ENCODE measurements around the gene SEC14L1. TPM values are rescaled to one million over a fixed set of nuclear protein-coding genes. Genes with fewer than 3 reads are reported as not detected.

The SEC14L1 gene
- polyA plus RNA-seq, 1 donor = 28.7 TPM

DNA sequence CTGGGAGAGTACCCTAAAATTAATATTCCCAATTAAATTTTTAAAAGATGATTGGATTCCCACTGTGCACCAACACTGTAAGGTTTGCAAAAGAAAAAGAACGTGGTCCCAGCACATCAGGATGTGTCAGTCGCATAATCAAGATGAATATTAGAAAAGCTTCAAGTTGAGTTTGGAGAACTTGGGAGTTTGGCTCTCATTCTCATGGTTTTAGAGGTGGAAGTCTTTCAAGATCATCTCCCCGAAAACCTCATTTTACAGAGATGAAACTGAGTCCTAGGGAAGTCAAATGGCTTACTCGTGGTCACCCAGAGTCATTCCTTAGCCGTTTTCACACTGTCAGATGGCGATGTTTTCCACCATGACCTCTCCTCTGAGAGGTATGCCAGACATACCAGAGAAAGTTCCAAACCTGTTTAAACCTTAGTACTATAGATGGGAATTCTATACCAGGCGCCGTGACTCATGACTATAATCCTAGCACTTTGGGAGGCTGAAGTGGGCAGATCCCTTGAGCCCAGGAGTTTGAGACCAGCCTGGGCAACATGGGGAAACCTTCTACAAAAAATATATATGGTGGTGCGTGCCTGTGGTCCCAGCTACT lies 1.2 kb downstream of the SEC14L1 start:
- Histone ChIP-seq H3K4me3 (ENCODE audit: low read length) (peak overlapping the region; percentile 59), H3K27ac (ENCODE audit: low read length) (peak overlapping the region; percentile 10), H3K36me3 (ENCODE audit: control insufficient read depth, insufficient read depth, low read length) (peaks cover 7% of the 10 kb centered on the region), H3K9me3 (ENCODE audit: control insufficient read depth, low read depth, low read length) (no peaks in the 10 kb centered on the region), H3K4me1 (ENCODE audit: control insufficient read depth, insufficient read depth, low read length) (peaks cover 16% of the 10 kb centered on the region), H3K27me3 (ENCODE audit: control insufficient read depth, insufficient read depth, low read length) (no peaks in the 10 kb centered on the region)
- DNase-seq = no peak
- WGBS (ENCODE audit: insufficient coverage, low lambda C conversion rate) = no CpG with 5 or more reads among the region's 9 CpGs

DNA sequence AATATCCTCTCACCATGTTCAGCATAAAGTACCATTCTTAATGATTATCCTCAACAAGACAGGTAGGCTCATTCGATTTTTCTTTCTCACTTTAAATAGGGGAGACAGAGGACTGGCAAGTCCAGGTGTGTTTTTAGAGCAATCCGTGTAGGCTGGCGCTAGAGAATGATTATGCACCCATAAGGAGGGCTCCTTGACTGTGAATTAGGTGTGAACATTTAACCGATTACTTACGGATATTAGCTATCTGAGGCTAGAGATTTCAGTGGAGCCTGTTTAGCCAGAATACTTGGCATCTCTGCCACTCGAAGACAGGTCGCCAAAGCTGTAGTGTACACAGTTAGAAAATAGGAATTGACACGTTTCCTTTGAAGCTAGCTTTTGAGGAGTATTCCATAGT lies 1.9 kb downstream of the SEC14L1 start:
- H3K27me3 ChIP-seq (ENCODE audit: control insufficient read depth, insufficient read depth, low read length) = no peaks in the 10 kb centered on the region
- H3K4me1 ChIP-seq (ENCODE audit: control insufficient read depth, insufficient read depth, low read length) = peaks cover 21% of the 10 kb centered on the region
- H3K27ac ChIP-seq (ENCODE audit: low read length) = no peak overlapping the region
- no peak for DNase-seq
- H3K36me3 ChIP-seq (ENCODE audit: control insufficient read depth, insufficient read depth, low read length) = peaks cover 7% of the 10 kb centered on the region
- H3K4me3 ChIP-seq (ENCODE audit: low read length) = no peak overlapping the region
- H3K9me3 ChIP-seq (ENCODE audit: control insufficient read depth, low read depth, low read length) = no peaks in the 10 kb centered on the region
- WGBS (ENCODE audit: insufficient coverage, low lambda C conversion rate) = 73% methylated on average over 3 of the region's 8 CpGs

DNA sequence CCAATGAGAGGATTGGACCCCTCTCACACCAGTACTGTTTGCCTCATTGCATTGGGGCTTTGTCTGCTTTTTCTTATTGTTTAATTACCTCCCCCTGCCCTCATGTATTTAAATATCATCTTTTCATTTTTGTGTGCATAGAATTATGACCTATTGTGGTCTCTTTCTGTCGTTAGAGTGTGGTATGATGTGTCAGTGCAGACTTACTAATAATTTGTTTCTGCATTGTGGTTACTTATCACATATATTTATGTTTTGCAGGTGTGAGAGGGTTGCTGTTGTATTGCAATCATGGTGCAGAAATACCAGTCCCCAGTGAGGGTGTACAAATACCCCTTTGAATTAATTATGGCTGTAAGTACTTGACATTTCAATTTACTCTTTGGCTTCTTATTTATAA lies 2.5 kb downstream of the SEC14L1 start:
- no peaks in the 10 kb centered on the region for H3K27me3 ChIP-seq (ENCODE audit: control insufficient read depth, insufficient read depth, low read length)
- H3K27ac ChIP-seq (ENCODE audit: low read length) = no peak overlapping the region
- H3K4me1 ChIP-seq (ENCODE audit: control insufficient read depth, insufficient read depth, low read length) = peaks cover 27% of the 10 kb centered on the region
- no peak for DNase-seq
- H3K36me3 ChIP-seq (ENCODE audit: control insufficient read depth, insufficient read depth, low read length) = peaks cover 7% of the 10 kb centered on the region
- no peaks in the 10 kb centered on the region for H3K9me3 ChIP-seq (ENCODE audit: control insufficient read depth, low read depth, low read length)
- WGBS (ENCODE audit: insufficient coverage, low lambda C conversion rate) = no CpG with 5 or more reads among the region's 1 CpG
- no peak overlapping the region for H3K4me3 ChIP-seq (ENCODE audit: low read length)

DNA sequence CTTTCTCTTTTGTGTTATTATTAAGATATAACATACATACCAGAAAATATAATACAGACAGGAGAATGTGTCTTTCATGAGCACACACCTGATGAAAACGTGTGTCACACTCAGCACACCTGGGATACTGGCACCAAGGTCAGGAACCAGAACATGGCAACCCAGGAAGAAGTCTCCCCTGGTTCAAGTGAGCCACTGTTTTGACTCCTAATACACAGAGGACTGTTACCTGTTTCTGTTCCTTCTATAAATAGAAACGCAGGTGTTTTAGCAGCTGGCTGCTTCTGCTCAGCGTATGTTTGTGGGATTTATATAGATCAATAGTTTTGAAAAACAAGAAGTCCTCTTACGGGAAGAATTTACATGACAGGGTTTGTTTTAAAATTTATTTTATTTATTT lies 3.5 kb downstream of the SEC14L1 start:
- peaks cover 31% of the 10 kb centered on the region for H3K4me1 ChIP-seq (ENCODE audit: control insufficient read depth, insufficient read depth, low read length)
- no peaks in the 10 kb centered on the region for H3K9me3 ChIP-seq (ENCODE audit: control insufficient read depth, low read depth, low read length)
- H3K27ac ChIP-seq (ENCODE audit: low read length) = no peak overlapping the region
- 91% methylated on average over 3 of the region's 4 CpGs for WGBS (ENCODE audit: insufficient coverage, low lambda C conversion rate)
- H3K27me3 ChIP-seq (ENCODE audit: control insufficient read depth, insufficient read depth, low read length) = no peaks in the 10 kb centered on the region
- DNase-seq = no peak
- H3K4me3 ChIP-seq (ENCODE audit: low read length) = no peak overlapping the region
- peaks cover 7% of the 10 kb centered on the region for H3K36me3 ChIP-seq (ENCODE audit: control insufficient read depth, insufficient read depth, low read length)

DNA sequence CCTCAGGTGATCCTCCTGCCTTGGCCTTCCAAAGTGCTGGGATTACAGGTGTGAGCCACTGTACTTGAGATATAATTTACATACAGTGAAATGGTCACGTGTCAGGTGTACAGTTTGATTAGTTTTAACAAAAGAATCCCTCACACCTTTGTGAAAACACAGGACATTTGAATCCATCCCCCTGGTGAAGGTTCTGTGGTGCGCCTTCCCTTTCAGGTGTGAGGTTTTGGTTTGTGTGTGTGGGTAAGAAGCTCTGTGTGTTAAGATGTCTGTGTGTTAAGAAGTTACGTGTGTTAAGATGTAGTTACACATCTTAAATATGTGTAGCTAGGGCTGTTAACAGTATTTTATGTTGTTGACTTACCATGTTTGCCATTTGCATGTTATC lies 4.4 kb downstream of the SEC14L1 start:
- no peak for DNase-seq
- Histone ChIP-seq H3K36me3 (ENCODE audit: control insufficient read depth, insufficient read depth, low read length) (peaks cover 7% of the 10 kb centered on the region), H3K27me3 (ENCODE audit: control insufficient read depth, insufficient read depth, low read length) (no peaks in the 10 kb centered on the region), H3K9me3 (ENCODE audit: control insufficient read depth, low read depth, low read length) (no peaks in the 10 kb centered on the region), H3K4me3 (ENCODE audit: low read length) (no peak overlapping the region), H3K4me1 (ENCODE audit: control insufficient read depth, insufficient read depth, low read length) (peaks cover 26% of the 10 kb centered on the region), H3K27ac (ENCODE audit: low read length) (peak overlapping the region; percentile 45)
- no CpG with 5 or more reads among the region's 3 CpGs for whole genome bisulfite sequencing (ENCODE audit: insufficient coverage, low lambda C conversion rate)

DNA sequence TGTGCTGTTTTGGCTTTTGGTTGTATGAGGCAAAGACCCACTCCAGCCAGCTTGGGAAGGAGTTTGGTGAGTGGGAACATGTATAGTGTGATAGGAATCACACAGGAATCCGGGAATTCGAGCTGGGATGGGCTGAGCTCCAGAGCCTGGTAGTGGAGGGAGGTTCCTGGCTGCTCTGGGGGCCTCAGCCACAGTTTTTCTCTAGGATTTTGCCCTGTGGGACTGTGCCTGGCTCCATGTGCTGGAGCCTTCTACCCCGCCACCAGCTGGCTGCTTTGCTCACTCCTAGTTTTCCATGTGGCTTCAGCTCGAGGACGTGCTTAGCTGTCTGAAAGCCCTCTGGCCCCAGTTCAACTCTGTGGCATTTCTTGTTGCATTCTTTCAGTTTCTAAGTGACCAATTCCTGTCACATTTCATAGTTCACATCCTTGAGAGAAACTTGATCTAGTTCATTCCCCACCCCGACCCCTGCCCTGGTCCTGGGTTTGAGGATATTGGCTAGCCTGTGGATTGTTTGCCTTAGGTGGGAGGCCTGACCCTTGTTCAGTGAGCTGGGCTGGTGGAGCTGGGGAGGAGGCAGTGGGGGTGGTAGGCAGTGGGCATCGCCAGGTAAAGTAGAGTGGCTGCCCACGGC lies 5.0 kb downstream of the SEC14L1 start:
- H3K4me1 ChIP-seq (ENCODE audit: control insufficient read depth, insufficient read depth, low read length) = peaks cover 26% of the 10 kb centered on the region

DNA sequence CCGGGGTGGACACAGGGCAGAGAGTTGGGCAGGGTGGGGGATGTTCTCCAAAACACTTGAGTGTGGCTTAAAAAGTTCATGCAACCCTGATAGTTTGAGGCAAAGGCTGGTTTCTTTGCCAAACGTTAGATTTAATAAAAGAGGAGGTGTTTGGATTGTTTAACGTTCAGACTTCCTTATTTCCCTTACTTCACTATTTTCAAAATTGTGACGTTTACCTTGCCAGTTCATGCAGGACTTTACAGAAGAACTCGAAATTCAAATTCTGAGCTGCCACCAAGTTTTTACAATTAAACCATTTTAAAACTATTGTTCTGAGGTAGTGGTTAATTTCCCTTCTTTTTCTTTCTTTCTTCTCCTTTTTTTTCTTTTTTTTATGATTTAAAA lies 5.5 kb downstream of the SEC14L1 start:
- Histone ChIP-seq H3K4me1 (ENCODE audit: control insufficient read depth, insufficient read depth, low read length) (peaks cover 26% of the 10 kb centered on the region), H3K4me3 (ENCODE audit: low read length) (no peak overlapping the region), H3K27ac (ENCODE audit: low read length) (peak overlapping the region; percentile 36), H3K27me3 (ENCODE audit: control insufficient read depth, insufficient read depth, low read length) (no peaks in the 10 kb centered on the region), H3K9me3 (ENCODE audit: control insufficient read depth, low read depth, low read length) (no peaks in the 10 kb centered on the region), H3K36me3 (ENCODE audit: control insufficient read depth, insufficient read depth, low read length) (peaks cover 9% of the 10 kb centered on the region)
- WGBS (ENCODE audit: insufficient coverage, low lambda C conversion rate) = 54% methylated on average over 3 of the region's 5 CpGs
- no peak for DNase-seq

More for the DNA sequence above, 5.0 kb downstream of the SEC14L1 start:
- Histone ChIP-seq H3K4me3 (ENCODE audit: low read length) (no peak overlapping the region), H3K36me3 (ENCODE audit: control insufficient read depth, insufficient read depth, low read length) (peaks cover 7% of the 10 kb centered on the region), H3K27ac (ENCODE audit: low read length) (peak overlapping the region; percentile 45), H3K27me3 (ENCODE audit: control insufficient read depth, insufficient read depth, low read length) (no peaks in the 10 kb centered on the region), H3K9me3 (ENCODE audit: control insufficient read depth, low read depth, low read length) (no peaks in the 10 kb centered on the region)
- peak; percentile 77 to 83 for DNase-seq
- no CpG with 5 or more reads among the region's 8 CpGs for WGBS (ENCODE audit: insufficient coverage, low lambda C conversion rate)

DNA sequence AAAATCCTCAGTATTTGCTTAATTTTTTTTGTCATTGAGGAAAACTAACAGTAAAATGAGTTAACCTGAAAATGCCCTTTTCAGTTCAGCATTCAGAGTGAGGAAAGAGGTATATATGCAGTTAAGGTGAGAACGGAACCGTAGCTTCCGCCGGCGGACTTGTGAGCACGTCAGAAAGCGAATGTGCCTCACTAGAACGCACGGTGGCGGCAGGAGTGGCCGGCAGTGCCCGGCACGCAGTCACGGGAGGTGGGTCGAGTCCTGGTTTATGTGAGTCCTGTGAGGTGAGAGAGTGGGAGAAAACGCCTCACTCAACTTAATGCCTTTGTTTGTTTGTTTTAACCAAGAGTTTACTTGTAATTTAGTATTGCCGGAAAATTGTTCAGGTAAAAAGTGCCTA lies 6.1 kb downstream of the SEC14L1 start:
- Histone ChIP-seq H3K27me3 (ENCODE audit: control insufficient read depth, insufficient read depth, low read length) (no peaks in the 10 kb centered on the region), H3K4me1 (ENCODE audit: control insufficient read depth, insufficient read depth, low read length) (peaks cover 23% of the 10 kb centered on the region), H3K27ac (ENCODE audit: low read length) (peak overlapping the region; percentile 37), H3K36me3 (ENCODE audit: control insufficient read depth, insufficient read depth, low read length) (peaks cover 10% of the 10 kb centered on the region), H3K4me3 (ENCODE audit: low read length) (peak overlapping the region; percentile 15), H3K9me3 (ENCODE audit: control insufficient read depth, low read depth, low read length) (no peaks in the 10 kb centered on the region)
- 60% methylated on average over 1 of the region's 17 CpGs for WGBS (ENCODE audit: insufficient coverage, low lambda C conversion rate)
- DNase-seq = peak; percentile 41 to 74

DNA sequence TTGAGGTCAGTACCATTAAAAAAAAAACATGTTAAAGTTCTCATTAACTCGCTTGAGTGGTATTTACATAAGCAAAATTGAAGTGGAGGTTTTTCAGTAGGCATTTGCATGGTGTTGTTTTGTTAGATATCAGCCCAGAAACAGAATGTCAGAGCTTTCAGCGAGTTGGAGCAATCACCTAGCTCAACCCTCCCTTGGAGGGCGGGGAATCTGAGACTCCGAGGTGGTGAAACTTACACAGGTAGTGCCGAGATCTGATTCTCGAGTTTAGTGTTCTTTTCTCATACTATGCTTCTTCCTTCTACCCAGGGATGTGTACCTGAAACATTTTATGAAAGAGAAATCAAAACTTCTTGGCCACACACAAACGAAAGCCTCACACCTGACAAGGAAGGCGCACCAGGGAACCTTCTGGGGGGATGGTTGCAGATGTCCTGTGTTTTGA lies 6.6 kb downstream of the SEC14L1 start:
- H3K27ac ChIP-seq (ENCODE audit: low read length) = peak overlapping the region; percentile 37
- WGBS (ENCODE audit: insufficient coverage, low lambda C conversion rate) = 33% methylated on average over 1 of the region's 8 CpGs
- H3K36me3 ChIP-seq (ENCODE audit: control insufficient read depth, insufficient read depth, low read length) = peaks cover 10% of the 10 kb centered on the region
- peaks cover 23% of the 10 kb centered on the region for H3K4me1 ChIP-seq (ENCODE audit: control insufficient read depth, insufficient read depth, low read length)
- no peaks in the 10 kb centered on the region for H3K27me3 ChIP-seq (ENCODE audit: control insufficient read depth, insufficient read depth, low read length)
- peak overlapping the region; percentile 15 for H3K4me3 ChIP-seq (ENCODE audit: low read length)
- H3K9me3 ChIP-seq (ENCODE audit: control insufficient read depth, low read depth, low read length) = no peaks in the 10 kb centered on the region
- DNase-seq = peak in 1 of 2 donors; percentile 58

DNA sequence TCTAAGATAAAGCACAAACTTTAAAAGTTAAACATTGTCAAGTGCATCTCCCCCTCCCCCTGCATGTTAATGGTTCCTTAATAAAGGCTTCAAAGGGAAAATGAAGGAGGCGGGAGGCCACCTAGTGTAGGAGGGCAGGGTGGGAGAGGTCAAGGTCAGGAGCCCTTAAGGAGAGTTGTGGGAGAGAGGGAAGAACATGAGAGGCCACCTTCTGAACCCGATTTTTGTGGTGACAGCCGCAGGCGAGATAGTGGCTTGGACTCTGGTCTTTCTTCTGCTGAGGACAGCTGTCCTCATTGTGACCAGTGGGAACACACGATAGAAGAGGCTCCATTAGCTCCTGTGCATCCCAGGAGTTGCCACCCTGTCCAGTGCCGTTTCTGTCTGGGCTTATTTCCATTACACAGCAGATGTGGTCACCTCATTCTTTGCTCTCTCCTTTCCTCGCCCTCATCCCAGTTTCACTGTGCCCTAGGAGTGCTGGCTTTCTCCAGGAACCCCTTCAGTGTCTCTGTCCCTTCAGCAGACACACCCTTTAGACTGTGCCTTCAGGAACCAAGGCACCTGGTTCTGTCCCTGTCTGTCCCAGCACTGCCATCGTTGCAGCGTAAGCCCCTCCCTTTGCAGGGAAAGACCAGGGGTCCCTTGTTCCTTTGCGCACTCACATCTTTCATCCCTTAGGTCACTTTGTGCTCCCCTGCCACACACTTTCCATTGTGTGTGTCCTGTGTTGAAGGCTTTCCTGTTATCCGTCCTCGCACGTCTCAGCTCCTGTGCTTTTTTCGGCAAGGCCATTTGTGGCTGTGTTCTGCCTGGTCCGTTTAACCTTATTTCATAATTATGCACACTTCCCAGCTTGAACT lies 7.5 kb downstream of the SEC14L1 start:
- Histone ChIP-seq H3K27ac (ENCODE audit: low read length) (peak overlapping the region; percentile 37), H3K27me3 (ENCODE audit: control insufficient read depth, insufficient read depth, low read length) (no peaks in the 10 kb centered on the region), H3K4me3 (ENCODE audit: low read length) (no peak overlapping the region), H3K36me3 (ENCODE audit: control insufficient read depth, insufficient read depth, low read length) (peaks cover 9% of the 10 kb centered on the region), H3K4me1 (ENCODE audit: control insufficient read depth, insufficient read depth, low read length) (peaks cover 23% of the 10 kb centered on the region), H3K9me3 (ENCODE audit: control insufficient read depth, low read depth, low read length) (no peaks in the 10 kb centered on the region)
- WGBS (ENCODE audit: insufficient coverage, low lambda C conversion rate) = 93% methylated on average over 5 of the region's 15 CpGs
- DNase-seq = peak; percentile 37 to 78
